Endodermal cell (in vitro differentiated cells): Measurements from ENCODE around the gene TSSK6. TPM values are rescaled to one million over a fixed set of nuclear protein-coding genes. Genes with fewer than 3 reads are reported as not detected.
A peak's percentile ranks its signal among the peaks of the same experiment; 100 is the strongest.

ENCODE experiments used
- DNase-seq: peaks from one replicate; pipeline ENCODE4 v3.0.0-alpha.2; 2017
- H3K27ac ChIP-seq: 2 replicates; pipeline ENCODE4 v1.5.1; 2013; ENCODE audit warnings: mild to moderate bottlenecking, low read depth, low read length, moderate library complexity
- H3K27me3 ChIP-seq: 2 replicates; pipeline ENCODE4 v1.6.1; 2013; ENCODE audit warnings: mild to moderate bottlenecking, low read length, moderate library complexity; ENCODE audit not compliant: insufficient read depth, control insufficient read depth, poor library complexity, severe bottlenecking
- H3K36me3 ChIP-seq: 2 replicates; pipeline ENCODE4 v1.7.0; 2013; ENCODE audit warnings: mild to moderate bottlenecking, low read length, moderate library complexity; ENCODE audit not compliant: control insufficient read depth, insufficient read depth
- H3K4me1 ChIP-seq: one replicate; pipeline ENCODE4 v1.7.0; 2013; ENCODE audit warnings: low read length; ENCODE audit not compliant: control insufficient read depth, insufficient read depth
- H3K4me3 ChIP-seq: 2 replicates; pipeline ENCODE4 v1.5.1; 2013; ENCODE audit warnings: mild to moderate bottlenecking, low read length, moderate library complexity
- H3K9ac ChIP-seq: 2 replicates; pipeline ENCODE4 v1.6.1; 2013; ENCODE audit warnings: mild to moderate bottlenecking, low read length, moderate library complexity; ENCODE audit not compliant: poor library complexity, severe bottlenecking; ENCODE audit errors: extremely low read depth
- H3K9me3 ChIP-seq: 2 replicates; pipeline ENCODE4 v1.6.1; 2013; ENCODE audit warnings: mild to moderate bottlenecking, low read length, moderate library complexity; ENCODE audit not compliant: control insufficient read depth
- H3K27ac Mint-ChIP-seq: 2 replicates; pipeline ENCODE4 v1.8.0; 2020; ENCODE audit warnings: mixed read lengths
- H3K27me3 Mint-ChIP-seq: 2 replicates; pipeline ENCODE4 v1.8.0; 2021; ENCODE audit warnings: mild to moderate bottlenecking, mixed read lengths; ENCODE audit not compliant: insufficient read depth
- H3K36me3 Mint-ChIP-seq: 2 replicates; pipeline ENCODE4 v1.8.0; 2020; ENCODE audit warnings: low read depth, mixed read lengths
- H3K4me1 Mint-ChIP-seq: 2 replicates; pipeline ENCODE4 v1.8.0; 2020; ENCODE audit warnings: mixed read lengths
- H3K4me3 Mint-ChIP-seq: 2 replicates; pipeline ENCODE4 v1.8.0; 2020; ENCODE audit warnings: mild to moderate bottlenecking, moderate library complexity, mixed read lengths
- H3K9me3 Mint-ChIP-seq: 2 replicates; pipeline ENCODE4 v1.8.0; 2020; ENCODE audit warnings: mild to moderate bottlenecking, mixed read lengths
- WGBS, 2 experiments: methylation state at CpG; one replicate each; pipeline versions ENCODE4 v1.1.5 to v1.1.7; 2013; ENCODE audit warnings: missing lambda C conversion rate in 2 of 2, mixed read lengths in 1 of 2; ENCODE audit not compliant: insufficient coverage in 1 of 2, insufficient read length in 1 of 2; 5-methylcytosine and 5-hydroxymethylcytosine counted together
- total RNA-seq, 2 donors: library from RNA; stranded (reverse); fragmentation: NEBNext Ultra II Directional in 1 of 2; extraction: Animal tissue kit (Norgen Biotek cat#: 25700) in 1 of 2; gene quantifications; 2 replicates in 1 of 2; 3 replicates in 1 of 2; pipeline ENCODE4 v1.2.1, GENCODE V29; 2021
- TF ChIP-seq, protein P1 (sequence below): fragments of 200-600 bp; sonication (generic); conservative IDR thresholded peaks from 2 replicates; pipeline ENCODE4 v1.5.0; 2021; ENCODE audit warnings: antibody characterized with exemption, mild to moderate bottlenecking

Gene TSSK6
- total RNA-seq, 2 donors from 2014 or later, result 2.9 to 5.0 TPM

GRCh38 chr19:19552798-19553197 is 37.5 kb upstream of the TSSK6 start:
- H3K36me3 ChIP-seq, result no peaks in the 10 kb centered on the region
- Mint-ChIP-seq H3K27me3 (peaks cover 5% of the 10 kb centered on the region), H3K9me3 (no peaks in the 10 kb centered on the region), H3K36me3 (no peaks in the 10 kb centered on the region), H3K4me3 (no peak overlapping the region), H3K4me1 (no peaks in the 10 kb centered on the region), H3K27ac (no peak overlapping the region)
- no peak overlapping the region for H3K4me3 ChIP-seq
- no peak overlapping the region for H3K9ac ChIP-seq
- no peaks in the 10 kb centered on the region for H3K9me3 ChIP-seq
- WGBS, 2 experiments, result 65 to 66% methylated on average over 5 to 6 of the region's 6 CpGs
- no peak overlapping the region for H3K27ac ChIP-seq
- TF ChIP-seq, protein P1, sequence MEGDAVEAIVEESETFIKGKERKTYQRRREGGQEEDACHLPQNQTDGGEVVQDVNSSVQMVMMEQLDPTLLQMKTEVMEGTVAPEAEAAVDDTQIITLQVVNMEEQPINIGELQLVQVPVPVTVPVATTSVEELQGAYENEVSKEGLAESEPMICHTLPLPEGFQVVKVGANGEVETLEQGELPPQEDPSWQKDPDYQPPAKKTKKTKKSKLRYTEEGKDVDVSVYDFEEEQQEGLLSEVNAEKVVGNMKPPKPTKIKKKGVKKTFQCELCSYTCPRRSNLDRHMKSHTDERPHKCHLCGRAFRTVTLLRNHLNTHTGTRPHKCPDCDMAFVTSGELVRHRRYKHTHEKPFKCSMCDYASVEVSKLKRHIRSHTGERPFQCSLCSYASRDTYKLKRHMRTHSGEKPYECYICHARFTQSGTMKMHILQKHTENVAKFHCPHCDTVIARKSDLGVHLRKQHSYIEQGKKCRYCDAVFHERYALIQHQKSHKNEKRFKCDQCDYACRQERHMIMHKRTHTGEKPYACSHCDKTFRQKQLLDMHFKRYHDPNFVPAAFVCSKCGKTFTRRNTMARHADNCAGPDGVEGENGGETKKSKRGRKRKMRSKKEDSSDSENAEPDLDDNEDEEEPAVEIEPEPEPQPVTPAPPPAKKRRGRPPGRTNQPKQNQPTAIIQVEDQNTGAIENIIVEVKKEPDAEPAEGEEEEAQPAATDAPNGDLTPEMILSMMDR, result peak; percentile 82
- no peaks in the 10 kb centered on the region for H3K4me1 ChIP-seq
- H3K27me3 ChIP-seq, result no peaks in the 10 kb centered on the region
- DNase-seq, result peak; percentile 92

DNA sequence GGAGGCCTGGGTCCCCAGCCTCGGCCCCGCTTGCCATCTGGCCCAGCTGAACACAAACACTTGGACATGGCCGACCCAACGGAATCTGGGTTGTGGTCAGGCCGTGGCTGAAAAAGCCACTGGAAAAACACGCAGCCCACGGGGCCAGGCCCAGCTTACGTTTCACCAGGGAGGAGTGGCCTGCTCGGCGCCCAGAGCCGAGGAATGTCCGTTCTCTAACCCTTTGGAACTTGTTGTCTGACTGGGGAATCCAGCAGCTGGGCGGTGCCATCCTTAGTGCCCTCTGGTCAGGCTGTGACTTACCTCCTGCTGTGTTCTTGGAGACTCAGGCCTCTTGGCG is 36.5 kb upstream of the TSSK6 start:
- 92 to 95% methylated on average over 10 to 14 of the region's 14 CpGs for WGBS, 2 experiments
- no peaks in the 10 kb centered on the region for H3K36me3 Mint-ChIP-seq
- Histone ChIP-seq H3K9me3 (no peaks in the 10 kb centered on the region), H3K36me3 (no peaks in the 10 kb centered on the region), H3K9ac (no peak overlapping the region), H3K4me1 (no peaks in the 10 kb centered on the region), H3K27me3 (no peaks in the 10 kb centered on the region), H3K27ac (no peak overlapping the region), H3K4me3 (no peak overlapping the region)
- H3K9me3 Mint-ChIP-seq, result no peaks in the 10 kb centered on the region
- no peak for DNase-seq
- H3K4me3 Mint-ChIP-seq, result no peak overlapping the region
- TF ChIP-seq, protein P1, result no peak
- no peak overlapping the region for H3K27ac Mint-ChIP-seq
- H3K27me3 Mint-ChIP-seq, result peaks cover 5% of the 10 kb centered on the region
- no peaks in the 10 kb centered on the region for H3K4me1 Mint-ChIP-seq

DNA sequence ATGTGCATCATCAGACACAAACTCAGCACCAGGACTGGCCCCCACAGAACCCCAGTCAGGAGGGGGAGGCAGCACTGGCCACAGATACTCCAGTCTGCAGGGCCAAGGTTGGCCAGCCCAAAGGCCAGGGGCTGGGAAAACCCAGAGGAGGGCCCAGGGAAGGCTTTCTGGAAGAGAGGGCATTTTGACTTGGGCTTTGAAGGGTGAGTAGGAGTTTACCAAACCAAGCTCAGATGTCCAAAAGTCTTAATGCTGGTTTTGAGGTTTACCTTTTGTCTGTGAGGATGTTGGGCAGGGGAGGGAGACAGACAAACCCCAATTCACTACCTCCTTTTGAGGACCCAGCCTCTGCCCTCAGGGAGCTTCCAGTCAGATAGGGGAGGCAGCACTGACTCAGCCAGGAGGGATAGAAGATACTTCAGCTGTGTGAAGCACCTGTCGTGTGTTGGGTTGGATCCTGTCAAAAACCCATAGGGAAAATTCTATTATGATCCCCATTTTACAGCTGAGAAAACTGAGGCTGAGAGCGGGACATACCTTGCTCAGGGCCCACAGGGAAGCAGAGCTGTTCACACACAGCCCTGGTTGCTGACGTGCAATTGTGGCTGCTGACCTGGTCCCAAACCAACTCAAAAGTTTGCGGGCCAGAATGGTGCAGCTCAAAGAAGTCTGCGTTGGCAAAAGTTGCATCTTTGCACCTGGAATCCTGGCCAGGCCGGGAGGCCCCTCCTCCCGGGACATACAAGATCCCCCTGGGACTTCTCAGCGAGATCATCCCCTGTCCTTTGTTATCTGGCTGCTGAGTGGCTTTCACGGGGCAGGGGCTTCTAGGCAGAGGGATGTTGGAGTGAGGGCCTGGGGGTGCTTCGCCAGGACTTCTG is 35.9 kb upstream of the TSSK6 start:
- Histone ChIP-seq H3K27me3 (no peaks in the 10 kb centered on the region), H3K36me3 (no peaks in the 10 kb centered on the region), H3K9me3 (no peaks in the 10 kb centered on the region), H3K4me3 (no peak overlapping the region), H3K9ac (no peak overlapping the region), H3K4me1 (no peaks in the 10 kb centered on the region), H3K27ac (no peak overlapping the region)
- Mint-ChIP-seq H3K27me3 (peaks cover 5% of the 10 kb centered on the region), H3K4me3 (no peak overlapping the region), H3K36me3 (no peaks in the 10 kb centered on the region), H3K9me3 (no peaks in the 10 kb centered on the region), H3K27ac (no peak overlapping the region), H3K4me1 (no peaks in the 10 kb centered on the region)
- WGBS, 2 experiments, result 83 to 91% methylated on average over 7 to 10 of the region's 10 CpGs
- TF ChIP-seq, protein P1, result no peak
- no peak for DNase-seq
